GM06990 (cell line): Measurements from ENCODE around the gene BRSK1.

Experiments
- DNase-seq: peaks from one replicate; pipeline ENCODE4 v3.0.0-alpha.2; 2011; ENCODE audit not compliant: insufficient read length; ENCODE audit errors: extremely low read depth
- H3K27me3 ChIP-seq: replicated peaks from 2 replicates; pipeline ENCODE4 v1.6.0; 2011; ENCODE audit warnings: low read length; ENCODE audit not compliant: control insufficient read depth, insufficient read depth
- H3K36me3 ChIP-seq: 2 replicates; pipeline ENCODE4 v1.5.1; 2011; ENCODE audit warnings: low read length; ENCODE audit not compliant: control insufficient read depth, insufficient read depth
- H3K4me3 ChIP-seq: replicated peaks from 2 replicates; pipeline ENCODE4 v1.5.1; 2011; ENCODE audit warnings: low read depth, mild to moderate bottlenecking, control low read depth, low read length
- CTCF ChIP-seq: IDR thresholded peaks from 2 replicates; pipeline ENCODE4 v1.5.1; 2011; ENCODE audit warnings: low read length, control low read depth, mild to moderate bottlenecking, inconsistent platforms; ENCODE audit not compliant: insufficient read depth, poor library complexity, severe bottlenecking

Gene BRSK1

GRCh38 chr19:55266840-55267239, 17.0 kb upstream of the BRSK1 start:
- H3K4me3 ChIP-seq: no peak overlapping the region
- H3K36me3 ChIP-seq: no peaks in the 10 kb centered on the region; the same call in 1 of the 2 replicates
- no peak for TF ChIP-seq CTCF
- DNase-seq: no peak
- H3K27me3 ChIP-seq: no peaks in the 10 kb centered on the region

- Histone ChIP-seq H3K36me3 (peaks cover 2% of the 10 kb centered on the region), H3K27me3 (no peaks in the 10 kb centered on the region), H3K4me3 (no peak overlapping the region)
- TF ChIP-seq CTCF: no peak
- DNase-seq: no peak
Measured at GRCh38 chr19:55269299-55269698, 14.5 kb upstream of the BRSK1 start.

GRCh38 chr19:55270172-55270942, 13.4 kb upstream of the BRSK1 start:
- no peak overlapping the region for H3K4me3 ChIP-seq
- peaks cover 2% of the 10 kb centered on the region for H3K36me3 ChIP-seq
- H3K27me3 ChIP-seq: no peaks in the 10 kb centered on the region
- no peak for TF ChIP-seq CTCF
- no peak for DNase-seq

GRCh38 chr19:55272142-55272541, 11.7 kb upstream of the BRSK1 start:
- TF ChIP-seq CTCF: no peak

GRCh38 chr19:55273978-55274707, 9.7 kb upstream of the BRSK1 start:
- no peak for DNase-seq
- Histone ChIP-seq H3K4me3 (no peak overlapping the region), H3K27me3 (no peaks in the 10 kb centered on the region), H3K36me3 (peaks cover 2% of the 10 kb centered on the region)
- no peak for TF ChIP-seq CTCF

More at GRCh38 chr19:55272142-55272541, 11.7 kb upstream of the BRSK1 start:
- no peak overlapping the region for H3K4me3 ChIP-seq
- H3K36me3 ChIP-seq: peaks cover 2% of the 10 kb centered on the region
- no peaks in the 10 kb centered on the region for H3K27me3 ChIP-seq
- DNase-seq: no peak
